Neural crest cell (in vitro differentiated cells): ENCODE results near the gene F3. TPM values are rescaled to one million over a fixed set of nuclear protein-coding genes. Genes with fewer than 3 reads are reported as not detected.

Experiments
- DNase-seq: peaks from one replicate; pipeline ENCODE4 v3.0.0; 2021; ENCODE audit warnings: low read depth, mixed read lengths, low spot score
- H3K27ac Mint-ChIP-seq: one replicate; pipeline ENCODE4 v1.8.0; 2021; ENCODE audit warnings: mild to moderate bottlenecking, mixed read lengths; ENCODE audit not compliant: unreplicated experiment
- H3K27me3 Mint-ChIP-seq: 2 replicates; pipeline ENCODE4 v1.8.0; 2021; ENCODE audit warnings: low read depth, mild to moderate bottlenecking, mixed read lengths
- H3K36me3 Mint-ChIP-seq: 2 replicates; pipeline ENCODE4 v1.8.0; 2021; ENCODE audit warnings: low read depth, mild to moderate bottlenecking, mixed read lengths
- H3K4me1 Mint-ChIP-seq: 2 replicates; pipeline ENCODE4 v1.8.0; 2021; ENCODE audit warnings: mixed read lengths
- H3K4me3 Mint-ChIP-seq: one replicate; pipeline ENCODE4 v1.8.0; 2021; ENCODE audit warnings: mild to moderate bottlenecking, mixed read lengths
- H3K9me3 Mint-ChIP-seq: 2 replicates; pipeline ENCODE4 v1.8.0; 2021; ENCODE audit warnings: mixed read lengths
- total RNA-seq: library from RNA; stranded (reverse); gene quantifications from 2 replicates; pipeline ENCODE4 v1.2.1, GENCODE V29; 2021
- TF ChIP-seq, protein P1 (sequence below): fragments of 200-600 bp; sonication (generic); conservative IDR thresholded peaks from 2 replicates; pipeline ENCODE4 v1.5.0; 2021; ENCODE audit warnings: antibody characterized with exemption, mild to moderate bottlenecking

The F3 gene
- total RNA-seq, 1 donor from 2014 or later = 4.6 TPM

- peaks cover 11% of the 10 kb centered on the region for H3K4me1 Mint-ChIP-seq
- no peak overlapping the region for H3K27ac Mint-ChIP-seq
- no peaks in the 10 kb centered on the region for H3K27me3 Mint-ChIP-seq
- DNase-seq = no peak
- TF ChIP-seq, protein P1, sequence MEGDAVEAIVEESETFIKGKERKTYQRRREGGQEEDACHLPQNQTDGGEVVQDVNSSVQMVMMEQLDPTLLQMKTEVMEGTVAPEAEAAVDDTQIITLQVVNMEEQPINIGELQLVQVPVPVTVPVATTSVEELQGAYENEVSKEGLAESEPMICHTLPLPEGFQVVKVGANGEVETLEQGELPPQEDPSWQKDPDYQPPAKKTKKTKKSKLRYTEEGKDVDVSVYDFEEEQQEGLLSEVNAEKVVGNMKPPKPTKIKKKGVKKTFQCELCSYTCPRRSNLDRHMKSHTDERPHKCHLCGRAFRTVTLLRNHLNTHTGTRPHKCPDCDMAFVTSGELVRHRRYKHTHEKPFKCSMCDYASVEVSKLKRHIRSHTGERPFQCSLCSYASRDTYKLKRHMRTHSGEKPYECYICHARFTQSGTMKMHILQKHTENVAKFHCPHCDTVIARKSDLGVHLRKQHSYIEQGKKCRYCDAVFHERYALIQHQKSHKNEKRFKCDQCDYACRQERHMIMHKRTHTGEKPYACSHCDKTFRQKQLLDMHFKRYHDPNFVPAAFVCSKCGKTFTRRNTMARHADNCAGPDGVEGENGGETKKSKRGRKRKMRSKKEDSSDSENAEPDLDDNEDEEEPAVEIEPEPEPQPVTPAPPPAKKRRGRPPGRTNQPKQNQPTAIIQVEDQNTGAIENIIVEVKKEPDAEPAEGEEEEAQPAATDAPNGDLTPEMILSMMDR = no peak
- H3K36me3 Mint-ChIP-seq = peaks cover 7% of the 10 kb centered on the region
- H3K9me3 Mint-ChIP-seq = no peaks in the 10 kb centered on the region
- no peak overlapping the region for H3K4me3 Mint-ChIP-seq
Measured at GRCh38 chr1:94530373-94530878, 11.1 kb downstream of the F3 start.

GRCh38 chr1:94529416-94529815, 12.1 kb downstream of the F3 start:
- Mint-ChIP-seq H3K27ac (no peak overlapping the region), H3K27me3 (no peaks in the 10 kb centered on the region), H3K4me3 (no peak overlapping the region), H3K9me3 (no peaks in the 10 kb centered on the region), H3K4me1 (peaks cover 11% of the 10 kb centered on the region), H3K36me3 (peaks cover 7% of the 10 kb centered on the region)
- DNase-seq = no peak
- TF ChIP-seq, protein P1 = no peak

GRCh38 chr1:94528826-94529225, 12.7 kb downstream of the F3 start:
- Mint-ChIP-seq H3K4me1 (peaks cover 11% of the 10 kb centered on the region), H3K4me3 (no peak overlapping the region), H3K36me3 (peaks cover 7% of the 10 kb centered on the region), H3K9me3 (no peaks in the 10 kb centered on the region), H3K27ac (no peak overlapping the region), H3K27me3 (no peaks in the 10 kb centered on the region)
- DNase-seq = no peak
- TF ChIP-seq, protein P1 = no peak

GRCh38 chr1:94528299-94528698, 13.3 kb downstream of the F3 start:
- H3K27me3 Mint-ChIP-seq = no peaks in the 10 kb centered on the region
- no peaks in the 10 kb centered on the region for H3K9me3 Mint-ChIP-seq
- no peak for DNase-seq
- H3K36me3 Mint-ChIP-seq = peaks cover 7% of the 10 kb centered on the region
- no peak overlapping the region for H3K4me3 Mint-ChIP-seq
- H3K27ac Mint-ChIP-seq = no peak overlapping the region
- TF ChIP-seq, protein P1 = no peak
- H3K4me1 Mint-ChIP-seq = peaks cover 11% of the 10 kb centered on the region

DNA sequence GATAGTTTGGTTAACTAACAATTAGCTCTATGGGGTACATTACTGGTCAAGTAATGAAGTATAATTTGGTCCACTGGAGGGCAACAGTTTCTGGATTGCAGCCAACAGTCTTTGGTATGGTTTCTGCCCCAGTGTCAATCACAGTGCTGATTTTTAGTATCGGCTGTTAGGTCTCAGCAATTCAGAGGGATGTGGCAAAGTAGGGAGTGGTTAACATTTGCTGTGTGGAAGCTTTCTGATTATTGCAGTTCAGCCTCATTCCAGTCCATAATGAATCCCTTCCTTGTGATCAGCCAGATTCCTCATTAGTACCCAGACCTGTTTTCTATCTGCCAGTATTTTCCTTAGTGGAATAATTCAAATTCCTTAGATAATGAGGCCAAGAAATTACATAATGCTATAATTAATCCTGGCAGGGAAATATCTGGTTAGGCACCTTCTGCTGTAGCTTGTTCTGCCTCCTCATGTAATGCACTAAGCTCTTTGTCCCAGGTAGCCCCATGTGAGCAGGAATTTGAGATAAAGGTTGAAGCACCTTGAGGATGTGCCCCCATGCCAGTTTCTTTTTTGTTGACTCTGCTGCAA, 14.0 kb downstream of the F3 start:
- Mint-ChIP-seq H3K27me3 (no peaks in the 10 kb centered on the region), H3K9me3 (no peaks in the 10 kb centered on the region), H3K36me3 (peaks cover 7% of the 10 kb centered on the region), H3K27ac (no peak overlapping the region), H3K4me3 (no peak overlapping the region), H3K4me1 (peaks cover 16% of the 10 kb centered on the region)
- TF ChIP-seq, protein P1 = peak; percentile 43
- DNase-seq = no peak
